ENCODE measurements around the gene PHRF1. TPM values are rescaled to one million over a fixed set of nuclear protein-coding genes. Genes with fewer than 3 reads are reported as not detected.

PHRF1 gene
- polyA plus RNA-seq, 1 donor from 2014 or later, result 8.5 TPM

GRCh38 chr11:636511-637332 is 60.5 kb downstream of the PHRF1 start, which contains the start of gene DRD4:
Gene DRD4 (plus strand): TSS chr11:637269. CDS start chr11:637305, 36 bp downstream.
- no peak for TF ChIP-seq REST (IDR thresholded peaks at IDR 0.05; ENCODE audit: borderline replicate concordance)
- TF ChIP-seq MXI1 (conservative IDR thresholded peaks at IDR 0.05; ENCODE audit: poor library complexity, severe bottlenecking), result no peak
- TF ChIP-seq EZH2 (IDR thresholded peaks at IDR 0.05; ENCODE audit: borderline replicate concordance, insufficient read depth, low read length, poor library complexity, severe bottlenecking), result no peak
- peak; percentile 18 for TF ChIP-seq POLR2AphosphoS5 (IDR thresholded peaks at IDR 0.05)
- no peak for TF ChIP-seq CTCF (IDR thresholded peaks at IDR 0.05; ENCODE audit: poor library complexity, severe bottlenecking)
- TF ChIP-seq TAF1 (IDR thresholded peaks at IDR 0.05; ENCODE audit: low read depth), result no peak
- no peak for TF ChIP-seq SMC3 (conservative IDR thresholded peaks at IDR 0.05; ENCODE audit: poor library complexity)
- TF ChIP-seq RAD21 (conservative IDR thresholded peaks at IDR 0.05), result no peak
- TF ChIP-seq EP300 (conservative IDR thresholded peaks at IDR 0.05; ENCODE audit: poor library complexity, severe bottlenecking), result no peak
- no peak within 1 kb of the TSS for H3K4me2 ChIP-seq (ENCODE audit: low read length)

GRCh38 chr11:637333-637592 is 61.0 kb downstream of the PHRF1 start:
- no peak overlapping the region for H3K27ac ChIP-seq (ENCODE audit: low read length)
- H3K4me3 ChIP-seq (ENCODE audit: low read length), result peak overlapping the region; percentile 34
- no peaks in the 10 kb centered on the region for H3F3A ChIP-seq (ENCODE audit: insufficient read depth, low read length, poor library complexity, severe bottlenecking)
- H2AFZ ChIP-seq (ENCODE audit: low read depth, low read length), result no peak overlapping the region
- H3K9me2 ChIP-seq (ENCODE audit: insufficient read depth, low read length), result no peaks in the 10 kb centered on the region
- no peak overlapping the region for H3K4me2 ChIP-seq (ENCODE audit: low read length)
- no peak overlapping the region for H3K9ac ChIP-seq (ENCODE audit: low read length)
- TF ChIP-seq EP300 (conservative IDR thresholded peaks at IDR 0.05; ENCODE audit: poor library complexity, severe bottlenecking) (no peak), TAF1 (IDR thresholded peaks at IDR 0.05; ENCODE audit: low read depth) (no peak), RAD21 (conservative IDR thresholded peaks at IDR 0.05) (no peak)
- no peaks in the 10 kb centered on the region for H3K9me3 ChIP-seq (ENCODE audit: low read length)
- no peaks in the 10 kb centered on the region for H3K79me2 ChIP-seq (replicated peaks; ENCODE audit: insufficient read depth, low read length)
- H4K20me1 ChIP-seq (ENCODE audit: insufficient read depth), result peaks cover 12% of the 10 kb centered on the region
- H3K36me3 ChIP-seq (ENCODE audit: insufficient read depth, low read length), result no peaks in the 10 kb centered on the region
- peaks cover 31% of the 10 kb centered on the region for H3K27me3 ChIP-seq (ENCODE audit: insufficient read depth, low read depth, low read length)

More at GRCh38 chr11:636511-637332, 60.5 kb downstream of the PHRF1 start, which contains the start of gene DRD4:
- no peaks in the 10 kb centered on the region for H3K79me2 ChIP-seq (replicated peaks; ENCODE audit: insufficient read depth, low read length)
- peaks cover 31% of the 10 kb centered on the region for H3K27me3 ChIP-seq (ENCODE audit: insufficient read depth, low read depth, low read length)
- H2AFZ ChIP-seq (ENCODE audit: low read depth, low read length), result no peak within 1 kb of the TSS
- peak within 1 kb of the TSS; percentile 34 for H3K4me3 ChIP-seq (ENCODE audit: low read length)
- no peaks in the 10 kb centered on the region for H3K36me3 ChIP-seq (ENCODE audit: insufficient read depth, low read length)
- H3F3A ChIP-seq (ENCODE audit: insufficient read depth, low read length, poor library complexity, severe bottlenecking), result no peaks in the 10 kb centered on the region
- H3K9ac ChIP-seq (ENCODE audit: low read length), result peak within 1 kb of the TSS; percentile 9
- H4K20me1 ChIP-seq (ENCODE audit: insufficient read depth), result peaks cover 12% of the 10 kb centered on the region
- no peaks in the 10 kb centered on the region for H3K9me2 ChIP-seq (ENCODE audit: insufficient read depth, low read length)
- H3K27ac ChIP-seq (ENCODE audit: low read length), result no peak within 1 kb of the TSS
- H3K9me3 ChIP-seq (ENCODE audit: low read length), result no peaks in the 10 kb centered on the region
